Endothelial cell of umbilical vein (primary cell): ENCODE results near the gene GAK. TPM values are rescaled to one million over a fixed set of nuclear protein-coding genes. Genes with fewer than 3 reads are reported as not detected.

Experiments used
- BruUV-seq: library from RNA; stranded (reverse); fragments of 400-500 nt; replicated peaks from 2 replicates; lab custom pipeline; 2021; lab: Mats Ljungman, UMichigan
- CTCF ChIA-PET: fragments of 300-600, 350-600 bp; sonication (Branson Sonifier 250); formaldehyde crosslinking; loops from one replicate; lab custom pipeline; 2021; ENCODE audit warnings: antibody characterized with exemption, inconsistent platforms; lab: Charles Lee
- POLR2A ChIA-PET: fragments of 300-600, 350-600 bp; sonication (Branson Sonifier 250); formaldehyde crosslinking; loops from one replicate; lab custom pipeline; 2021; ENCODE audit warnings: antibody characterized with exemption, inconsistent platforms; lab: Charles Lee
- DNase-seq: peaks from one replicate; pipeline ENCODE4 v3.0.0-alpha.2; 2011; ENCODE audit warnings: low read depth, low spot score
- FAIRE-seq: peaks from 2 replicates; lab custom pipeline; 2011; peaks lifted over from hg19 to GRCh38; lab: Jason Lieb, UNC
- H2AFZ ChIP-seq: 2 replicates; pipeline ENCODE4 v1.6.0; 2012; ENCODE audit warnings: low read depth, low read length, control low read depth, inconsistent platforms
- H3K27ac ChIP-seq: 2 replicates; pipeline ENCODE4 v1.5.1; 2011; ENCODE audit warnings: low read depth, mild to moderate bottlenecking, control low read depth, low read length, moderate library complexity; ENCODE audit not compliant: insufficient read depth
- H3K27me3 ChIP-seq, 2 experiments: 2 replicates each; pipeline versions ENCODE4 v1.6.0 to v1.6.1; 2011; ENCODE audit warnings: low read length in 2 of 2, mixed read lengths in 1 of 2; ENCODE audit not compliant: control insufficient read depth in 2 of 2, insufficient read depth in 2 of 2
- H3K36me3 ChIP-seq, 2 experiments: 2 replicates in 1 of 2; 3 replicates in 1 of 2; pipeline ENCODE4 v1.5.1; 2011; ENCODE audit warnings: low read length in 2 of 2, mild to moderate bottlenecking in 1 of 2, moderate library complexity in 1 of 2; ENCODE audit not compliant: control insufficient read depth in 2 of 2, insufficient read depth in 2 of 2; ENCODE audit errors: extremely low read depth in 1 of 2
- H3K4me1 ChIP-seq: 3 replicates; pipeline ENCODE4 v1.5.1; 2011; ENCODE audit warnings: mild to moderate bottlenecking, low read length; ENCODE audit not compliant: control insufficient read depth, insufficient read depth; ENCODE audit errors: extremely low read depth
- H3K4me2 ChIP-seq: 2 replicates; pipeline ENCODE4 v1.6.1; 2011; ENCODE audit warnings: low read length, control low read depth, mixed read lengths; ENCODE audit not compliant: insufficient read depth
- H3K4me3 ChIP-seq, 3 experiments: fragments of 200-600 bp in 1 of 3; sonication (generic), shearing (Covaris generic) in 1 of 3; replicated peaks in 1 of 3; 2 replicates each; pipeline ENCODE4 v1.5.1; 2011 to 2016; ENCODE audit warnings: control low read depth in 3 of 3, low read length in 3 of 3, mild to moderate bottlenecking in 2 of 3, inconsistent platforms in 1 of 3, low read depth in 1 of 3, moderate library complexity in 1 of 3; ENCODE audit not compliant: insufficient read depth in 1 of 3
- H3K79me2 ChIP-seq: 2 replicates; pipeline ENCODE4 v1.6.0; 2012; ENCODE audit warnings: low read length, inconsistent platforms; ENCODE audit not compliant: control insufficient read depth, insufficient read depth
- H3K9ac ChIP-seq: replicated peaks from 2 replicates; pipeline ENCODE3; 2011; ENCODE audit warnings: low read length, control low read depth; ENCODE audit not compliant: insufficient read depth; ENCODE audit errors: extremely low read depth
- H3K9me1 ChIP-seq: replicated peaks from 3 replicates; pipeline ENCODE4 v1.6.0; 2011; ENCODE audit warnings: mild to moderate bottlenecking, low read length; ENCODE audit not compliant: control insufficient read depth, insufficient read depth; ENCODE audit errors: extremely low read depth
- H3K9me3 ChIP-seq: replicated peaks from 2 replicates; pipeline ENCODE4 v1.5.1; 2012; ENCODE audit warnings: low read length, inconsistent platforms; ENCODE audit not compliant: control insufficient read depth, insufficient read depth
- H4K20me1 ChIP-seq: replicated peaks from 2 replicates; pipeline ENCODE3; 2011; ENCODE audit warnings: mild to moderate bottlenecking, low read length; ENCODE audit not compliant: control insufficient read depth, insufficient read depth; ENCODE audit errors: extremely low read depth
- EZH2 ChIP-seq: IDR thresholded peaks from 2 replicates; pipeline ENCODE4 v1.6.1; 2012; ENCODE audit warnings: borderline replicate concordance, low read depth, mild to moderate bottlenecking, moderate library complexity, low read length, inconsistent platforms; ENCODE audit not compliant: severe bottlenecking
- FOS ChIP-seq: IDR thresholded peaks from 2 replicates; pipeline ENCODE4 v1.6.1; 2011; ENCODE audit warnings: mild to moderate bottlenecking, low read length, moderate library complexity, borderline replicate concordance; ENCODE audit not compliant: insufficient read depth
- GATA2 ChIP-seq: IDR thresholded peaks from 2 replicates; pipeline ENCODE4 v1.7.0; 2011; ENCODE audit warnings: low read depth, mild to moderate bottlenecking, moderate library complexity, mixed read lengths, low read length; ENCODE audit not compliant: insufficient read length, insufficient read depth
- JUN ChIP-seq: IDR thresholded peaks from 2 replicates; pipeline ENCODE4 v1.6.1; 2011; ENCODE audit warnings: borderline replicate concordance, low read depth; ENCODE audit not compliant: insufficient read length, insufficient read depth
- MYC ChIP-seq: IDR thresholded peaks from one replicate; pipeline ENCODE4 v1.6.1; 2011; ENCODE audit warnings: mild to moderate bottlenecking, low read depth, low read length
- POLR2A ChIP-seq: IDR thresholded peaks from 2 replicates; pipeline ENCODE4 v1.6.1; 2012; ENCODE audit warnings: low read depth, mild to moderate bottlenecking, control low read depth, low read length
- POLR2AphosphoS5 ChIP-seq: IDR thresholded peaks from 2 replicates; pipeline ENCODE4 v1.6.1; 2012; ENCODE audit warnings: low read depth, mild to moderate bottlenecking, control low read depth, low read length, moderate library complexity; ENCODE audit not compliant: insufficient read depth
- dilution Hi-C: fragments of 300-500 bp; cut with MboI; formaldehyde crosslinking; loops from one replicate; pipeline ENCODE4 v1.15.0; 2019; ENCODE audit warnings: low sequenced_read_pairs; ENCODE audit not compliant: extremely low pct_ligation_motif_present
- intact Hi-C: fragments of 100-400 bp; cut with micrococcal nuclease; formaldehyde crosslinking; loops from one replicate; pipeline ENCODE4 v1.10.0; 2022
- polyA plus RNA-seq, 4 experiments: library from polyadenylated mRNA; depleted of rRNA in 3 of 4; stranded (reverse) in 3 of 4; unstranded in 1 of 4; fragments of >200 nt; gene quantifications; 2 replicates each; pipeline versions ENCODE4 v1.2.1 to v1.2.3, GENCODE V29; 2011 to 2012; ENCODE audit warnings: missing spikeins in 1 of 4
- total RNA-seq: library from RNA; stranded (reverse); gene quantifications from 2 replicates; pipeline ENCODE4 v1.2.3, GENCODE V29; 2021
- TF ChIP-seq, protein P1 (sequence below): IDR thresholded peaks from 2 replicates; pipeline ENCODE4 v1.6.1; 2011; ENCODE audit not compliant: insufficient read depth, insufficient read length
- TF ChIP-seq, protein P2 (sequence below), 2 donors: IDR thresholded peaks; 1 replicate in 1 of 2; 2 replicates in 1 of 2; pipeline ENCODE4 v1.5.1; 2011; ENCODE audit warnings: low read length in 2 of 2, mild to moderate bottlenecking in 2 of 2, moderate library complexity in 2 of 2, control low read depth in 1 of 2, inconsistent platforms in 1 of 2, low read depth in 1 of 2; ENCODE audit not compliant: insufficient read depth in 1 of 2; ENCODE audit errors: extremely low read depth in 1 of 2

The GAK gene
- total and polyA plus RNA-seq, 2 donors (not counting 3 experiments of a cell fraction or from before 2014, with no cell fraction given): 49.6 to 109 TPM

DNA sequence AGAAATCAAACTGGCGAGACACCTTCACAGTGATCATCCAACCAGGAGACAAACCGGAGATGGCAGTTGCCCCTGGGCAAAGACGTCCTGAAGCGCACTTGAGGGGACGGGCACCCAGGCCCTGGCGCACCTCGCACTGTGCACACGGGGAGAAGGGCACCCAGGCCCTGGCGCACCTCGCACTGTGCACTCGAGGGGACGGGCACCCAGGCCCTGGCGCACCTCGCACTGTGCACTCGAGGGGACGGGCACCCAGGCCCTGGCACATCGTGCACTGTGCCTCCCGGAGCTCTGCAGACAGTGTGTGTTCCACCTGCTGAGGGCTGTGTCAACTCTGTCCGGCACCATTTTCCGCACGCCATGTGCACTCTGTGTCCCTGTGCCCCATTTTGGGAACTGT lies 71.6 kb downstream of the GAK start:
- dilution Hi-C loops (no loop called here), intact Hi-C loops (no loop called here)
- H3K27ac ChIP-seq: no peak overlapping the region
- no peak overlapping the region for H3K4me3 ChIP-seq
- no peaks in the 10 kb centered on the region for H4K20me1 ChIP-seq
- H2AFZ ChIP-seq: no peak overlapping the region
- no peak for TF ChIP-seq POLR2AphosphoS5
- no peak for TF ChIP-seq GATA2
- no peak for TF ChIP-seq FOS
- TF ChIP-seq EZH2: no peak
- TF ChIP-seq POLR2A: no peak
- TF ChIP-seq MYC: no peak
- TF ChIP-seq JUN: no peak
- TF ChIP-seq, protein P1, sequence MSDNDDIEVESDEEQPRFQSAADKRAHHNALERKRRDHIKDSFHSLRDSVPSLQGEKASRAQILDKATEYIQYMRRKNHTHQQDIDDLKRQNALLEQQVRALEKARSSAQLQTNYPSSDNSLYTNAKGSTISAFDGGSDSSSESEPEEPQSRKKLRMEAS: no peak
- TF ChIP-seq, protein P2, sequence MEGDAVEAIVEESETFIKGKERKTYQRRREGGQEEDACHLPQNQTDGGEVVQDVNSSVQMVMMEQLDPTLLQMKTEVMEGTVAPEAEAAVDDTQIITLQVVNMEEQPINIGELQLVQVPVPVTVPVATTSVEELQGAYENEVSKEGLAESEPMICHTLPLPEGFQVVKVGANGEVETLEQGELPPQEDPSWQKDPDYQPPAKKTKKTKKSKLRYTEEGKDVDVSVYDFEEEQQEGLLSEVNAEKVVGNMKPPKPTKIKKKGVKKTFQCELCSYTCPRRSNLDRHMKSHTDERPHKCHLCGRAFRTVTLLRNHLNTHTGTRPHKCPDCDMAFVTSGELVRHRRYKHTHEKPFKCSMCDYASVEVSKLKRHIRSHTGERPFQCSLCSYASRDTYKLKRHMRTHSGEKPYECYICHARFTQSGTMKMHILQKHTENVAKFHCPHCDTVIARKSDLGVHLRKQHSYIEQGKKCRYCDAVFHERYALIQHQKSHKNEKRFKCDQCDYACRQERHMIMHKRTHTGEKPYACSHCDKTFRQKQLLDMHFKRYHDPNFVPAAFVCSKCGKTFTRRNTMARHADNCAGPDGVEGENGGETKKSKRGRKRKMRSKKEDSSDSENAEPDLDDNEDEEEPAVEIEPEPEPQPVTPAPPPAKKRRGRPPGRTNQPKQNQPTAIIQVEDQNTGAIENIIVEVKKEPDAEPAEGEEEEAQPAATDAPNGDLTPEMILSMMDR (IDR thresholded peaks at IDR 0.05; ENCODE audit: extremely low read depth in 1 of 2, insufficient read depth in 1 of 2, low read depth in 1 of 2, low read length in 2 of 2): no peak
- ChIA-PET CTCF (no interaction called here), POLR2A (no interaction called here)
- DNase-seq: no peak
- FAIRE-seq: no peak
- H3K27me3 ChIP-seq: no peaks in the 10 kb centered on the region
- no peaks in the 10 kb centered on the region for H3K9me1 ChIP-seq
- H3K36me3 ChIP-seq: peaks cover 4 to 51% of the 10 kb centered on the region in 2 experiments
- no peaks in the 10 kb centered on the region for H3K9me3 ChIP-seq
- no peak overlapping the region for H3K4me2 ChIP-seq
- no peaks in the 10 kb centered on the region for H3K4me1 ChIP-seq
- no TSS peak for BruUV-seq
- no peaks in the 10 kb centered on the region for H3K79me2 ChIP-seq
- H3K9ac ChIP-seq: no peak overlapping the region
